ENCODE data around the gene NIP7. TPM values are rescaled to one million over a fixed set of nuclear protein-coding genes. Genes with fewer than 3 reads are reported as not detected.
A peak's percentile ranks its signal among the peaks of the same experiment; 100 is the strongest.

The NIP7 gene
- total and polyA plus RNA-seq, 9 of the 15 experiments (the other 6 are each of a cell fraction or from before 2014, with no cell fraction given), result 28.9 to 85.5 (median 72.5) TPM

DNA sequence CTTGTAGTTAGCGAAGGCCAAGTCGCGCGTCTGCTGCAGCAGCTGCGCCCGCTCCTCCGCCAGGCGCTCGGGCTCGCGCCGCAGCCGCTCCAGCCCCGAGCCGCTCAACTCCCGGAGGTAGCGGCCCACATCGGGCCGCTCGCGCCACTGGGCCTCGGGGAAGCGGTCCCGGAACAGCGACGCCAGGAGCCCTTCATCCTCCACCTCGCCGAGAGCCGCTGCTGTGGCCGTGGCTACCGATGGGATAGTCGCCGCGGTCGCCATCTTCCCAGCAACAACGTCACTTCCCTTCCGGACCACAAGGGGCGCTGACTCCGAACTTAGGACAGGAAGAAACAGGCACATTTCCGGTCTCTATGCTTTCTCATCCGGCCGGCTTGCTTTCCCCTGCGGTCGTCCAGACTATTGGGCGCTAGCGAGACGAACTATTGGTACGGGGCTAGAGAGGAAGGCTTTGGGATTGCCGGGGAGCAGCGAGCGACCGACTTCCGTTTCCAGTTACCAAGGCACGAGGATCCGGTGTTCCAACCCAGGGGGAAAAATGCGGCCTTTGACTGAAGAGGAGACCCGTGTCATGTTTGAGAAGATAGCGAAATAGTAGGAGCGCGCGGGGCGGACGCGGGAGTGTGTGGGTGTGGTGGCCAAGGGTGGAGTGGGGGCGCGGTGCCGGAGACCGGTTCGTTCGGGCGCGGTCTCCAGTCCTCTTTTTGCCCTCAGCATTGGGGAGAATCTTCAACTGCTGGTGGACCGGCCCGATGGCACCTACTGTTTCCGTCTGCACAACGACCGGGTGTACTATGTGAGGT, at the start of gene NIP7, which contains the start of gene COG8 (continued):
- TF ChIP-seq ILF3 (IDR thresholded peaks at IDR 0.05; ENCODE audit: borderline replicate concordance) (peak; percentile 31; the same call in 1 of the 2 replicates), ZNF124 (CRISPR knock-in tag; IDR thresholded peaks at IDR 0.05) (no peak), PML (IDR thresholded peaks at IDR 0.05; ENCODE audit: low read length) (peak; percentile 84), STAT5B (CRISPR knock-in tag; IDR thresholded peaks at IDR 0.05) (no peak), ZNF24 (IDR thresholded peaks at IDR 0.05) (no peak), MTA3 (IDR thresholded peaks at IDR 0.05; ENCODE audit: borderline replicate concordance) (peak; percentile 87), MGA (IDR thresholded peaks at IDR 0.05) (peak; percentile 56), CXXC5 (CRISPR knock-in tag; IDR thresholded peaks at IDR 0.05) (peak; percentile 68), DNMT1 (IDR thresholded peaks at IDR 0.05) (no peak), HIVEP1 (CRISPR knock-in tag; IDR thresholded peaks at IDR 0.05) (no peak), KAT7 (CRISPR knock-in tag; IDR thresholded peaks at IDR 0.05; ENCODE audit: borderline replicate concordance) (peak; percentile 95), RUNX1 (IDR thresholded peaks at IDR 0.05; ENCODE audit: low read depth) (no peak), ZNF77 (CRISPR knock-in tag; IDR thresholded peaks at IDR 0.05) (no peak), CHD2 (IDR thresholded peaks at IDR 0.05; ENCODE audit: low read depth, low read length) (0 out of 2 replicates have a peak, but pooled peaks have one; percentile 15), FOXK2 (conservative IDR thresholded peaks at IDR 0.05 in 1 of 2, IDR thresholded peaks at IDR 0.05 in 1 of 2; ENCODE audit: low read depth in 2 of 2) (peak; percentile 96 to 98)
- TF ChIP-seq, protein P1, sequence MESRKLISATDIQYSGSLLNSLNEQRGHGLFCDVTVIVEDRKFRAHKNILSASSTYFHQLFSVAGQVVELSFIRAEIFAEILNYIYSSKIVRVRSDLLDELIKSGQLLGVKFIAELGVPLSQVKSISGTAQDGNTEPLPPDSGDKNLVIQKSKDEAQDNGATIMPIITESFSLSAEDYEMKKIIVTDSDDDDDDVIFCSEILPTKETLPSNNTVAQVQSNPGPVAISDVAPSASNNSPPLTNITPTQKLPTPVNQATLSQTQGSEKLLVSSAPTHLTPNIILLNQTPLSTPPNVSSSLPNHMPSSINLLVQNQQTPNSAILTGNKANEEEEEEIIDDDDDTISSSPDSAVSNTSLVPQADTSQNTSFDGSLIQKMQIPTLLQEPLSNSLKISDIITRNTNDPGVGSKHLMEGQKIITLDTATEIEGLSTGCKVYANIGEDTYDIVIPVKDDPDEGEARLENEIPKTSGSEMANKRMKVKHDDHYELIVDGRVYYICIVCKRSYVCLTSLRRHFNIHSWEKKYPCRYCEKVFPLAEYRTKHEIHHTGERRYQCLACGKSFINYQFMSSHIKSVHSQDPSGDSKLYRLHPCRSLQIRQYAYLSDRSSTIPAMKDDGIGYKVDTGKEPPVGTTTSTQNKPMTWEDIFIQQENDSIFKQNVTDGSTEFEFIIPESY (CRISPR knock-in tag; IDR thresholded peaks at IDR 0.05), result peak; percentile 75

Measured in K562 (cell line).